ENCODE measurements around the gene ARAF.

Gene ARAF

GRCh38 chrX:47543496-47543895, 17.5 kb upstream of the ARAF start:
- ATAC-seq, result no peak
- TF ChIP-seq ISL1 (CRISPR knock-in tag; IDR thresholded peaks at IDR 0.05) (no peak), OSR1 (CRISPR knock-in tag; IDR thresholded peaks at IDR 0.05) (no peak), CSDC2 (CRISPR knock-in tag; IDR thresholded peaks at IDR 0.05) (no peak), BACH2 (CRISPR knock-in tag; IDR thresholded peaks at IDR 0.05; ENCODE audit: borderline replicate concordance) (no peak), ZFP3 (CRISPR knock-in tag; IDR thresholded peaks at IDR 0.05) (no peak), ARNTL (CRISPR knock-in tag; IDR thresholded peaks at IDR 0.05; ENCODE audit: borderline replicate concordance, low read depth) (no peak), ZNF8 (CRISPR knock-in tag; IDR thresholded peaks at IDR 0.05) (no peak), ESRRG (CRISPR knock-in tag; IDR thresholded peaks at IDR 0.05) (no peak), ZNF565 (CRISPR knock-in tag; conservative IDR thresholded peaks at IDR 0.05; ENCODE audit: low read depth) (no peak), PPARA (CRISPR knock-in tag; IDR thresholded peaks at IDR 0.05; ENCODE audit: borderline replicate concordance) (no peak)

- peak; percentile 97 for ATAC-seq
- TF ChIP-seq ESRRG (CRISPR knock-in tag; IDR thresholded peaks at IDR 0.05) (no peak), RARB (CRISPR knock-in tag; IDR thresholded peaks at IDR 0.05) (no peak), PPARA (CRISPR knock-in tag; IDR thresholded peaks at IDR 0.05; ENCODE audit: borderline replicate concordance) (no peak), ARNTL (CRISPR knock-in tag; IDR thresholded peaks at IDR 0.05; ENCODE audit: borderline replicate concordance, low read depth) (no peak), ZNF8 (CRISPR knock-in tag; IDR thresholded peaks at IDR 0.05) (no peak), ZC3H10 (CRISPR knock-in tag; IDR thresholded peaks at IDR 0.05) (no peak), OSR1 (CRISPR knock-in tag; IDR thresholded peaks at IDR 0.05) (no peak), ZNF70 (CRISPR knock-in tag; IDR thresholded peaks at IDR 0.05) (no peak), GLIS3 (CRISPR knock-in tag; IDR thresholded peaks at IDR 0.05) (no peak), CSDC2 (CRISPR knock-in tag; IDR thresholded peaks at IDR 0.05) (no peak), TOX (CRISPR knock-in tag; IDR thresholded peaks at IDR 0.05; ENCODE audit: borderline replicate concordance) (no peak), ISL1 (CRISPR knock-in tag; IDR thresholded peaks at IDR 0.05) (no peak), POU6F1 (CRISPR knock-in tag; IDR thresholded peaks at IDR 0.05; ENCODE audit: borderline replicate concordance, low read depth) (no peak), TSHZ2 (CRISPR knock-in tag; IDR thresholded peaks at IDR 0.05) (no peak), PATZ1 (CRISPR knock-in tag; IDR thresholded peaks at IDR 0.05; ENCODE audit: borderline replicate concordance) (no peak), ZFP3 (CRISPR knock-in tag; IDR thresholded peaks at IDR 0.05) (no peak), SNAI2 (CRISPR knock-in tag; IDR thresholded peaks at IDR 0.05) (no peak), TCF4 (CRISPR knock-in tag; IDR thresholded peaks at IDR 0.05; ENCODE audit: borderline replicate concordance) (no peak)
These were observed 4.9 kb upstream of the ARAF start for GRCh38 chrX:47556045-47556623.

- no peak for ATAC-seq
- no peak for TF ChIP-seq PATZ1 (CRISPR knock-in tag; IDR thresholded peaks at IDR 0.05; ENCODE audit: borderline replicate concordance)
- TF ChIP-seq SNAI2 (CRISPR knock-in tag; IDR thresholded peaks at IDR 0.05), result no peak
- no peak for TF ChIP-seq ZFP3 (CRISPR knock-in tag; IDR thresholded peaks at IDR 0.05)
- no peak for TF ChIP-seq TCF4 (CRISPR knock-in tag; IDR thresholded peaks at IDR 0.05; ENCODE audit: borderline replicate concordance)
- TF ChIP-seq PPARA (CRISPR knock-in tag; IDR thresholded peaks at IDR 0.05; ENCODE audit: borderline replicate concordance), result no peak
- TF ChIP-seq ZFP30 (CRISPR knock-in tag; IDR thresholded peaks at IDR 0.05), result no peak
- TF ChIP-seq ZC3H10 (CRISPR knock-in tag; IDR thresholded peaks at IDR 0.05), result no peak
- TF ChIP-seq RARB (CRISPR knock-in tag; IDR thresholded peaks at IDR 0.05), result no peak
- TF ChIP-seq ESRRG (CRISPR knock-in tag; IDR thresholded peaks at IDR 0.05), result no peak
- TF ChIP-seq CSRNP3 (CRISPR knock-in tag; IDR thresholded peaks at IDR 0.05), result no peak
- no peak for TF ChIP-seq GLIS3 (CRISPR knock-in tag; IDR thresholded peaks at IDR 0.05)
- no peak for TF ChIP-seq ZNF565 (CRISPR knock-in tag; conservative IDR thresholded peaks at IDR 0.05; ENCODE audit: low read depth)
- TF ChIP-seq OSR1 (CRISPR knock-in tag; IDR thresholded peaks at IDR 0.05), result no peak
- no peak for TF ChIP-seq ISL1 (CRISPR knock-in tag; IDR thresholded peaks at IDR 0.05)
- TF ChIP-seq CREB5 (CRISPR knock-in tag; IDR thresholded peaks at IDR 0.05; ENCODE audit: low read depth), result no peak
These were observed 2.6 kb upstream of the ARAF start for GRCh38 chrX:47558436-47558835.

All from SK-N-SH treated with all-trans-retinoic acid at 6 μM for 48 hours (cell line).